ENCODE data around the gene SYNGR3. TPM values are rescaled to one million over a fixed set of nuclear protein-coding genes. Genes with fewer than 3 reads are reported as not detected.

The SYNGR3 gene, protein sequence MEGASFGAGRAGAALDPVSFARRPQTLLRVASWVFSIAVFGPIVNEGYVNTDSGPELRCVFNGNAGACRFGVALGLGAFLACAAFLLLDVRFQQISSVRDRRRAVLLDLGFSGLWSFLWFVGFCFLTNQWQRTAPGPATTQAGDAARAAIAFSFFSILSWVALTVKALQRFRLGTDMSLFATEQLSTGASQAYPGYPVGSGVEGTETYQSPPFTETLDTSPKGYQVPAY
- total RNA-seq (2016; rRNA removed; fragmentation: Illumina TruSeq; extraction: Trizol) (0.58 and 0.97 TPM in 2 replicates), polyA plus RNA-seq (2011; rRNA removed) (5.7 and 7.4 TPM in 2 replicates), polyA minus RNA-seq (2011; rRNA and poly(A)+ RNA removed; ENCODE audit: low replicate concordance) (6.2 and 7.1 TPM in 2 replicates), Bru-seq, nascent RNA (percentile 28 among the genes with signal in this experiment), BruChase-seq, experiment 1, labeled RNA remaining after a 6-hour chase (percentile 40 among the genes with signal in this experiment), BruChase-seq, experiment 2, labeled RNA remaining after a 2-hour chase (percentile 35 among the genes with signal in this experiment)
- total RNA-seq (2016; cell fraction: cytosol; rRNA removed; fragmentation: Illumina TruSeq; extraction: Trizol; ENCODE audit: low read depth), result 1.1 and 1.2 TPM in 2 replicates
- total RNA-seq (2016; cell fraction: insoluble cytoplasmic fraction; rRNA removed; fragmentation: Illumina TruSeq; extraction: Trizol), result 0.43 and 1.1 TPM in 2 replicates
- 1.5 and 2.1 TPM in 2 replicates for total RNA-seq (2016; cell fraction: membrane; rRNA removed; fragmentation: Illumina TruSeq; extraction: Trizol)
- total RNA-seq (2016; cell fraction: nucleus; rRNA removed; fragmentation: Illumina TruSeq; extraction: Trizol), result 0.84 and 0.85 TPM in 2 replicates
- 4.4 and 4.8 TPM in 2 replicates for polyA plus RNA-seq (2011; cell fraction: cytosol; rRNA removed)
- polyA plus RNA-seq (2011; cell fraction: nucleus; rRNA removed), result 10.2 and 11.3 TPM in 2 replicates
- 2.5 and 5.3 TPM in 2 replicates for polyA plus RNA-seq (2012)
- 1.00 and 1.2 TPM in 2 replicates for polyA plus RNA-seq (2016; cell fraction: cytosol; fragmentation: Illumina TruSeq; extraction: Trizol; ENCODE audit: low read depth)
- polyA plus RNA-seq (2016; cell fraction: insoluble cytoplasmic fraction; fragmentation: Illumina TruSeq; extraction: Trizol; ENCODE audit: low read depth), result 0.64 and 0.72 TPM in 2 replicates
- polyA plus RNA-seq (2016; cell fraction: membrane; fragmentation: Illumina TruSeq; extraction: Trizol; ENCODE audit: low read depth), result 1.2 and 1.4 TPM in 2 replicates
- polyA plus RNA-seq (2016; cell fraction: nucleus; fragmentation: Illumina TruSeq; extraction: Trizol; ENCODE audit: insufficient read depth, low read depth), result 1.1 and 1.4 TPM in 2 replicates
- polyA minus RNA-seq (2011; cell fraction: cytosol; rRNA and poly(A)+ RNA removed), result 4.1 and 4.4 TPM in 2 replicates
- 1.3 and 2.1 TPM in 2 replicates for polyA minus RNA-seq (2011; cell fraction: nucleus; rRNA and poly(A)+ RNA removed)
- long read RNA-seq, experiment 1, partial matches to known transcripts, result 0 of 1 reads
- long read RNA-seq, experiment 1, other reads (novel, unspliced or antisense), result 0 of 1 reads
- long read RNA-seq, experiment 2, transcript SYNGR3-201 (4 exons, 2,051 nt), result major isoform, 5 of 8 reads
- long read RNA-seq, experiment 2, partial matches to known transcripts, result 0 of 8 reads
- long read RNA-seq, experiment 2, other reads (novel, unspliced or antisense), result 2 of 8 reads

DNA sequence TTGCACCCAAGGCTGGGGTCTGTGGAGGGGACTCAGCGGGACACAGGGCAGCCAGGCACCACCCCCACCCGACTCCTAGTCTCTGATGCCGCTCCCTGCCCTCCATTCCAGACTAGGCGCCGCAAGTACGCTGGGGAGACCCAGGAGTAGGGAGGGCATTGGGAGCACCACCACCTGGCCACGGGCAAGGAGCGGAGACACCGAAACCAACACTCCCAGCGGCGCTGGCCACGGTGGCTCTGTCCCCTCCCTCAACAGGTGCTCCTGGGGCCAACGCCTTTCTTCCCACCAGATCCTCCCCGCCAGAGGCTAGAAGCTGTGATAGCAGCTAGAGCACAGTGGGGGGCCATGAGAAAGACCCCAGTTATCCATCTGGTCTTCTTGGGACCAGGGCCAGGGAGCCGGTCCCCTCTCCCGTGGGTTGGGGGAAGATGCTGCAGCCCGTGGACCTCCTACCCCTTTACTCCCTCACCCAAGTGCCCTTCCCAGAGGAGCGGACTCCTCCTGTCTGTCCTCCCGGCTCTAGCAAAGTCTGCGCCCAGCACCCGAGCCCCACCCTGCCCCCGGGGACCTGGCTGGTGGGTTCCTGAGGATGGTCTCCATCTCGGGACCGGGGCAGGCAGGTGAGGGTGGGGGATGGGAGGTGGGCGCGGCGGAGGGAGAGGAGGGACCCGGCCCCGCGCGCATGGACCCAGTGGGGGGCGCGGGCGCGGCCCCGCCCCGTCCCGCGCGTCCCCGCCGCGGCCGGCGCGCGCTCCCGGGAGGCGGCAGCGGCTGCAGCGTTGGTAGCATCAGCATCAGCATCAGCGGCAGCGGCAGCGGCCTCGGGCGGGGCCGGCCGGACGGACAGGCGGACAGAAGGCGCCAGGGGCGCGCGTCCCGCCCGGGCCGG lies at the start of gene SYNGR3:
Gene SYNGR3, plus strand, starts transcription at position 762 of the 892 bp plus-strand sequence. CDS start 133 bp downstream, outside the sequence.
- intact Hi-C loops (cut with micrococcal nuclease; ENCODE audit: unreplicated experiment), result no loop called here
- DNase-seq (ENCODE audit: low spot score), result no peak
- 0 out of 4 replicates have a peak, but pooled peaks of 1 of the 2 experiments have one; percentile 13 for TF ChIP-seq POLR2A (IDR thresholded peaks at IDR 0.05; ENCODE audit: insufficient read depth in 1 of 2, low read depth in 2 of 2, low read length in 2 of 2)
- no peak for TF ChIP-seq TP53 (CRISPR knock-in tag; conservative IDR thresholded peaks at IDR 0.05)
- TF ChIP-seq ZNF263 (CRISPR knock-in tag; IDR thresholded peaks at IDR 0.05), result peak; percentile 91
- TF ChIP-seq SAP130 (CRISPR knock-in tag; IDR thresholded peaks at IDR 0.05; ENCODE audit: low read depth), result 0 out of 2 replicates have a peak, but pooled peaks have one; percentile 14
- peak; percentile 40 for TF ChIP-seq AGO2 (optimal IDR thresholded peaks at IDR 0.05; ENCODE audit: low read depth, low read length)
- no peak for TF ChIP-seq ZNF639 (CRISPR knock-in tag; conservative IDR thresholded peaks at IDR 0.05)
- TF ChIP-seq, protein P1, sequence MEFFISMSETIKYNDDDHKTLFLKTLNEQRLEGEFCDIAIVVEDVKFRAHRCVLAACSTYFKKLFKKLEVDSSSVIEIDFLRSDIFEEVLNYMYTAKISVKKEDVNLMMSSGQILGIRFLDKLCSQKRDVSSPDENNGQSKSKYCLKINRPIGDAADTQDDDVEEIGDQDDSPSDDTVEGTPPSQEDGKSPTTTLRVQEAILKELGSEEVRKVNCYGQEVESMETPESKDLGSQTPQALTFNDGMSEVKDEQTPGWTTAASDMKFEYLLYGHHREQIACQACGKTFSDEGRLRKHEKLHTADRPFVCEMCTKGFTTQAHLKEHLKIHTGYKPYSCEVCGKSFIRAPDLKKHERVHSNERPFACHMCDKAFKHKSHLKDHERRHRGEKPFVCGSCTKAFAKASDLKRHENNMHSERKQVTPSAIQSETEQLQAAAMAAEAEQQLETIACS (CRISPR knock-in tag; IDR thresholded peaks at IDR 0.05), result peak; percentile 74
- 0 out of 2 replicates have a peak, but pooled peaks have one; percentile 20 for TF ChIP-seq NFKB2 (CRISPR knock-in tag; IDR thresholded peaks at IDR 0.05; ENCODE audit: borderline replicate concordance)
- TF ChIP-seq, protein P2, sequence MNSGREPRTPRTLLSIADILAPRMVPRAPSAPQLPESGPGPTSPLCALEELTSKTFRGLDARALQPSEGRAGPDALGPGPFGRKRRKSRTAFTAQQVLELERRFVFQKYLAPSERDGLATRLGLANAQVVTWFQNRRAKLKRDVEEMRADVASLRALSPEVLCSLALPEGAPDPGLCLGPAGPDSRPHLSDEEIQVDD (CRISPR knock-in tag; IDR thresholded peaks at IDR 0.05; ENCODE audit: borderline replicate concordance), result no peak
- 0 out of 2 replicates have a peak, but pooled peaks have one; percentile 24 for TF ChIP-seq TAF1 (CRISPR knock-in tag; IDR thresholded peaks at IDR 0.05)

More for the DNA sequence above, at the start of gene SYNGR3:
- ChIA-PET POLR2A (interaction anchor here (0.8 to 2.0 kb wide), 5 partner anchors 14 to 166 kb away, joined by 3 to 13 read pairs (median 5); partner anchors contain the start of genes RPS2 and TRAF7), CTCF (ENCODE audit: low intra/inter-chr PET ratio, low total read pairs) (interaction anchor here (0.6 kb wide), 1 partner anchor 14 kb away, joined by 3 read pairs; no protein-coding TSS in a partner anchor)
- no peak within 1 kb of the TSS for H2AFZ ChIP-seq (ENCODE audit: low read length)
- H3K27ac ChIP-seq (ENCODE audit: extremely low read length, insufficient read depth, low read length), result no peak within 1 kb of the TSS
- H3K4me3 ChIP-seq (replicated peaks in 1 of 3; ENCODE audit: insufficient read depth in 1 of 3, low read depth in 2 of 3, low read length in 3 of 3), result peak within 1 kb of the TSS; percentile 60 to 82 (median 77)
- peaks cover 12 to 15% of the 10 kb centered on the region in 2 experiments; a peak in 4 of 5 replicates for H3K36me3 ChIP-seq (replicated peaks in 1 of 2; ENCODE audit: control insufficient read depth in 1 of 2, insufficient read depth in 2 of 2, low read length in 2 of 2)
- H3K27me3 ChIP-seq (ENCODE audit: control insufficient read depth in 1 of 2, insufficient read depth in 2 of 2, low read length in 2 of 2), result peaks cover 0 to 8% of the 10 kb centered on the region in 2 experiments; a peak in 2 of 5 replicates
- ATAC-seq (peak; percentile 4), FAIRE-seq (no peak)
- no TSS peak for BruUV-seq (replicated peaks)
- H3K4me1 ChIP-seq (ENCODE audit: insufficient read depth, low read length), result peaks cover 70% of the 10 kb centered on the region
- WGBS (ENCODE audit: low lambda C conversion rate), result no CpG with 5 or more reads among the region's 67 CpGs
- no peaks in the 10 kb centered on the region for H3K9me3 ChIP-seq (ENCODE audit: low read length)
- H4K20me1 ChIP-seq (ENCODE audit: insufficient read depth, low read length), result no peaks in the 10 kb centered on the region
- in situ Hi-C loops (cut with HindIII; ENCODE audit: extremely low pct_ligation_motif_present, low pct_unique_long_range_greater_than_20kb), result no loop called here
- peak within 1 kb of the TSS; percentile 95 for H3K4me2 ChIP-seq (ENCODE audit: low read depth, low read length)
- peaks cover 13% of the 10 kb centered on the region for H3K79me2 ChIP-seq (ENCODE audit: insufficient read depth, low read length)
- H3K9ac ChIP-seq (ENCODE audit: insufficient read depth, low read depth, low read length), result peak within 1 kb of the TSS; percentile 60

Data from HepG2 (cell line).